ENCODE measurements around the gene TOGARAM1. TPM values are rescaled to one million over a fixed set of nuclear protein-coding genes. Genes with fewer than 3 reads are reported as not detected.
A peak's percentile ranks its signal among the peaks of the same experiment; 100 is the strongest.

TOGARAM1 gene, protein sequence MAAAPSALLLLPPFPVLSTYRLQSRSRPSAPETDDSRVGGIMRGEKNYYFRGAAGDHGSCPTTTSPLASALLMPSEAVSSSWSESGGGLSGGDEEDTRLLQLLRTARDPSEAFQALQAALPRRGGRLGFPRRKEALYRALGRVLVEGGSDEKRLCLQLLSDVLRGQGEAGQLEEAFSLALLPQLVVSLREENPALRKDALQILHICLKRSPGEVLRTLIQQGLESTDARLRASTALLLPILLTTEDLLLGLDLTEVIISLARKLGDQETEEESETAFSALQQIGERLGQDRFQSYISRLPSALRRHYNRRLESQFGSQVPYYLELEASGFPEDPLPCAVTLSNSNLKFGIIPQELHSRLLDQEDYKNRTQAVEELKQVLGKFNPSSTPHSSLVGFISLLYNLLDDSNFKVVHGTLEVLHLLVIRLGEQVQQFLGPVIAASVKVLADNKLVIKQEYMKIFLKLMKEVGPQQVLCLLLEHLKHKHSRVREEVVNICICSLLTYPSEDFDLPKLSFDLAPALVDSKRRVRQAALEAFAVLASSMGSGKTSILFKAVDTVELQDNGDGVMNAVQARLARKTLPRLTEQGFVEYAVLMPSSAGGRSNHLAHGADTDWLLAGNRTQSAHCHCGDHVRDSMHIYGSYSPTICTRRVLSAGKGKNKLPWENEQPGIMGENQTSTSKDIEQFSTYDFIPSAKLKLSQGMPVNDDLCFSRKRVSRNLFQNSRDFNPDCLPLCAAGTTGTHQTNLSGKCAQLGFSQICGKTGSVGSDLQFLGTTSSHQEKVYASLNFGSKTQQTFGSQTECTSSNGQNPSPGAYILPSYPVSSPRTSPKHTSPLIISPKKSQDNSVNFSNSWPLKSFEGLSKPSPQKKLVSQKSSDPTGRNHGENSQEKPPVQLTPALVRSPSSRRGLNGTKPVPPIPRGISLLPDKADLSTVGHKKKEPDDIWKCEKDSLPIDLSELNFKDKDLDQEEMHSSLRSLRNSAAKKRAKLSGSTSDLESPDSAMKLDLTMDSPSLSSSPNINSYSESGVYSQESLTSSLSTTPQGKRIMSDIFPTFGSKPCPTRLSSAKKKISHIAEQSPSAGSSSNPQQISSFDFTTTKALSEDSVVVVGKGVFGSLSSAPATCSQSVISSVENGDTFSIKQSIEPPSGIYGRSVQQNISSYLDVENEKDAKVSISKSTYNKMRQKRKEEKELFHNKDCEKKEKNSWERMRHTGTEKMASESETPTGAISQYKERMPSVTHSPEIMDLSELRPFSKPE (N-terminal part only)
- 14.2 and 40.5 TPM in 2 replicates for total RNA-seq

DNA sequence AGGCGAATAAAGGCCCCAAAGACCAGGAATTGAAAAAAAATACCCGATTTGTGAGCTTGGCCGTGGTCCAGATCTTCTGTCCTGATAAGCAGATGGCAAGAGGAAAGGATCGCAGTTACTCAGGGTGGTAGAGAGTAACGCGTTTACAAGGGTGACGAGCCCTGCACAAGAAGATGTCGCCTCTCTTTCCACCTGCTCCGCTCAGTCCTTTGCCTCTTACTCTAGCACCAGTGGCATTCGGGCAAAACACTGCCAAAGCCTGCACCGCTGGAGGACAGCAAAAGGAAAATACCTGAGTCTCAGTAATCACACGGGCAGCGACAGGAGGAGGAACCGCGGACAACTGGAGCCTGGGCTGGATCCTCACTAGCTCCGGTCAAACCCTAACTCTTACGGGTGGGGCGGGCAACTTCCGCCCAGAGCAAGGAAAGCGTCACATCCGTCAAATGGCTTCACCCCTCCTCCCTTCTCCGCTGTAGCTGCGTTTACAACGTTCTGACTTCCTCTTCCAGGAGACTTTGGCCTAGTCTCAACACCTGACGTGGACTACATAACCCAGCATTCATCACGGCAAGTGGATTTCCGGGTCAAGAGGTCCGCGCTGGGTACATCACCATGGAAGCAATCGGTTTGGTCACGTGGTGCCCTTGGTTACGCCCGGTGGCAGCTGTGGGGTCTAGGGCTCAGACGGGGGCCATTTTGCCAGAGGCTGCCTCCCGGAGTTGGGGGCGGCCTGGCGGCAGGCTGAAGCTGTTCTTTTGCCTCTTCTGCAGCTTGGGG lies at the start of gene TOGARAM1, which contains the start of gene KLHL28:
Gene TOGARAM1 (plus strand): TSS at position 637 of the 780 bp plus-strand sequence. CDS start 232 bp downstream, outside the sequence.
Gene KLHL28 (minus strand): TSS at position 394 of the 780 bp plus-strand sequence. CDS start 16,019 bp downstream, outside the sequence.
- peak; percentile 100 for DNase-seq (ENCODE audit: low read depth)

DNA sequence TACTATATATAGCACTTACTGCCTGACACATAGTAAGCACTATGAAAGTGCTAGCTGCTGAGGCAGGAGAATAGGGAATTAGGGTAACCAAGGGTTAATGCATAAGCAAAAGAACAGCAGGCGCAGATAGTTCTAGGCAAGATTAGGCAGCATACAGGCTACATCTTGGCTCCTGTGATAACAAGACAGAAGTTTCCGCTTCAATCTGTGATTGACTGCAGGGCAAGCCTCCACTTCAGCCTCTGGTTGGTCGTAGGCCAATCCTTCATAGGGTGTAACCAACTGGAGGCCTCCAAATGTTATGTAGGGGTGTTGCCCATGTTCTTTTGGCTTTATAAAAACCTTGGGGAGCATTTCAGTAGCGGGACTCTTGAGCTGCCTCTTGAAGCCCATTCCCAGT lies 47.1 kb upstream of the TOGARAM1 start:
- DNase-seq (ENCODE audit: low read depth): no peak

DNA sequence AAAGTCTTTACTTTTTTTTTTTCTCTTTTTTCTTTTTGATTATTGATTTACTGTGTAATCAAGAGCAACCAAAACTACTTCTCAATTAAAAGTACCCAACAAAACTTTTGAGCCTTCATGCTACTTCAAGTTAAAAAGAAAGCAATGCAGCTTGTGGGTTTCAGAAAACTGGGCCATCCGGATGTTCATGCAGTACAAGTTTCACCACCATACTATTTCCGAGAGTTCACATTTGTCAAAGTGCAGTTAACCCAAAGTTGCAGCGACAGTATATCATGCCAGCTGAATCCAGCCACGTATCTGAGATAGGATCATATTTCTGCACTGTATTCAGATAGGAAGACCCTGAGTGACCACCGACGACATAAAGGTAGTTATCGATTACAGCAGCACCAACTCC lies 33.2 kb upstream of the TOGARAM1 start:
- no peak for DNase-seq (ENCODE audit: low read depth)

DNA sequence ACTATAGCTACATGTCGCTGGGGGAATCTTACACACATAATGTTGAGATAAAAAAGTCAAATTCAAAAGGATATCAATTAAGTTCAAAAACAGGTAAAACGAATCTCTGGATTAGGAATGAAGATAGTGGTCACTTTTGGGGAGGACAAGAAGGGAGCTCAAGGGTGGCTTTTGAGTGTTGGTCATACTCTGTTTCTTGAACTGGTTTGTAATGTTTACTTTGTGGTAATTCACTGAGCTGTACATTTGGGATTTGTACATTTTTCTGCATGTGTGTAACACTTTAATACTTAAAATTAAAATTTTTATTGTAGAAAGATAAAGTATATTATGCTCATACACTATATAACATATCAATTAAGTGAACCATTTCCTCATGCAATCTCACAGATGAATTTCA lies 26.8 kb upstream of the TOGARAM1 start:
- DNase-seq (ENCODE audit: low read depth): no peak

DNA sequence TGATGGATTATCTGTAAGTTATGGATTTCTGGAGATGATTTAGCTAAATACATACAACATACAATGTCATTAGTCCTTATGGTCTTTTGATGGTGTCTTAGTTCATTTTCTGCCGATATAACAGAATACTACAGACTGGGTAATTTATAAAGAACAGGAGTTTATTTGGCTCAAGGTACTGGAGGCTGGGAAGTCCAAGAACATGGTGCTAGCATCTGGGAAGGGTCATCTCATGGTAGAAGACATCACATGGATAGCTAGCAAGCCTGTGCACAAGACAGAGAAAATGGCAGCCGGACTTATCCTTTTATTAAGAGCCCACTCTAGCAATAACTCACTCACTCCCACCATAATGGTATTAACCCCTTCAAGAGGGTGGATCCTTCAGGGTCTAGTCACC lies 24.4 kb upstream of the TOGARAM1 start:
- no peak for DNase-seq (ENCODE audit: low read depth)

DNA sequence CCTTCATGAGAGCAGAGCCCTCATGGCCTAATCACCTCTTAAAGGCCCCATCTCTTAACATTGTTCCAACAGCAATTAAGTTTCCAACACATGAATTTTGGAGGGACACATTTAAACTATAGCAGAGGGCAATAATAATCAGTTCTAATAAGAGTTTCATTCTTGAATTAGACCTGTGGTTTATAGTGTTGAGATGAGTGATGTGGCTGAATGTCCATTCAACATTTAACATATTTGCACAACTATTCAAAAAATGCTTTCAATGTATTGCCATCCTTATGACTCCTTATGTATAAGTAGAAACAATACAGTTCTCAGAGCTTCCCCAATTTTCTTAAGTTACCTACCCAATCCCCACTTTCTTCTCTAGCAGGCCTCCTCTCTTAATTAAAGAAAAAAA lies 21.8 kb upstream of the TOGARAM1 start:
- no peak for DNase-seq (ENCODE audit: low read depth)

DNA sequence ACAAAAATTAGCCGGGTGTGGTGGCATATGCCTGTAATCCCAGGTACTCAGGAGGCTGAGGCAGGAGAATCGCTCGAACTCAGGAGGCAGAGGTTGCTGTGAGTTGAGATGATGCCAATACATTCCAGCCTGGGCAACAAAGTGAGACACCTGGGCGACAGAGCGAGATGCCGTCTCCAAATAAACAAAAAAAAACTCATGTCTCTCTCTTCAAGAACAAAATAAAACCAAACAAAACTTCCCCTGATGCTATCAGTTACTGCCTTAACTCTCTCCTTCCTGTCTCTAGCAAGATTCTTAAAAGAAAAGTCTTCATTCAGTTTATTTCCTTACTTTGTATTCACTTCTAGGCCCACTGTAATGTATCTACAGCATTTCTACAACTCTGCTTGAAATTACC lies 21.0 kb upstream of the TOGARAM1 start:
- DNase-seq (ENCODE audit: low read depth): no peak

DNA sequence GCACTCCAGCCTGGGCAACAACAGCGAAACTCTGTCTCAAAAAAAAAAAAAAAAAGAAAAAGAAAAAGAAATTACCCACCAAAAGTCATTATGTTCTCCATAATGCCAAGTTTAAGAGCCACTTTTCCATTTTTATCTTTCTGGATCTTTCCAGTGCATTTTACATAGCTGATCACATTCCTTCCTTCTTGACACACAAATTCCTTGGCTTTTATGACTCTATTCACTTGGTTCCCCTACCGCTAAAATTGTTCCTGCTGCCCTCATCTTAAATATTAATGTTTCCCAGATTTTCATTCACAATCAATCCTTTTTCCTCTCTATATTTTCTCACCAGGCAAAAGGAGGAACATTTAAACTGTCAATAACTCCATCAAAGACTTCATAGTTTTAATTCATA lies 20.4 kb upstream of the TOGARAM1 start:
- DNase-seq (ENCODE audit: low read depth): no peak

DNA sequence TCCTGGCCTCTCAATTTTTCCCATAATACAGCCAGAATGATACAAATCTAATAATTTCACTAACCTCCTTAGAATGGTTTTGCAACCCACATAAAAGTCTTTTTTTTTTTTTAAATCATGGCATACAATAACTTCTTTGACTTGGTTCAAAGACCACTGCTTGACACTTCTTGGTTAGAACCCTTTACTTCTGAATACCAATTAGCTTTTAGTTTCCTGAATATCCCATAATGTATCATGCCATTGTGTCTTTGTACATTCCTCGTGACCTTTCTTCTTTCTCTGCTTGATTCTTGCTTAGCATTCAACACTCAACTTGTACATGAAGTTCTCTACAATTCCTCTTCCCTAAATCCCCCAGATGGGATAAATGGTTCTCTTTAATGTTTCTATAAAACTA lies 19.6 kb upstream of the TOGARAM1 start:
- no peak for DNase-seq (ENCODE audit: low read depth)

DNA sequence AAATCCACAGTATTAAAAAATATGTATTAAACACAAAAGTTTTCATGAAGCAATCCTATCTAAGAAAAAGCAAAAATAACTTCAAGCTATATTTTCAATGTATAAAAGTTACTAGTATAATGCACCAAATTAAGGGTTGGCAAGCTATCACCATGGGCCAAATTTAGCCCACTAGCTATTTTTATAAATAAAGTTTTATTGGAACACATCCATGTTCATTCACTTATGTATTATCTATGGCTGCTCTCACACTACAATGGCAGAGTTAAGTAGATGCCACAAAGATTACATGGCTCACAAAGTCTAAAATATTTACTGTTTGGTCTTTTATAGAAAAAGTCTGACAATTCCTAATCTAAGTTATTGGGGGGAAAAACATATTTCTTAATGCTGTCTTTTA lies 17.9 kb upstream of the TOGARAM1 start:
- DNase-seq (ENCODE audit: low read depth): no peak

DNA sequence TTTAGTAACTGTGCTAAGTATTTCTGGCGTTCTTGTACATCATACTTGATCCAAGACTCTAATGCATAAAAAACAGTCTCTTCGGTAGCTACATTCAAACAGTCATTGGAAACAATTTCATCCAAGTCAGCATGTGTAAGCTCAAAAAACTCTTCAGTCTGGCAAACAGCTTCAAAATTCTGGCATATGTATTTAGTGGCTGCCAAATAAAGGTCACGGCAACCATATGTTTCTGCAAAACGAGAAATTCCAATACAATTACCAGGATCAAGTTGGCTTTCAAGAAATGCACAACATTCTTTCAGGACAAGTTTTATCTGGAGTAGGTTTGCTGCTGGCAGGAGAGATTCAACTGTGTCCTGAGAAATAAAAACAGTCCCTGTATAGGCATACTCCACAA lies 16.7 kb upstream of the TOGARAM1 start:
- DNase-seq (ENCODE audit: low read depth): no peak

DNA sequence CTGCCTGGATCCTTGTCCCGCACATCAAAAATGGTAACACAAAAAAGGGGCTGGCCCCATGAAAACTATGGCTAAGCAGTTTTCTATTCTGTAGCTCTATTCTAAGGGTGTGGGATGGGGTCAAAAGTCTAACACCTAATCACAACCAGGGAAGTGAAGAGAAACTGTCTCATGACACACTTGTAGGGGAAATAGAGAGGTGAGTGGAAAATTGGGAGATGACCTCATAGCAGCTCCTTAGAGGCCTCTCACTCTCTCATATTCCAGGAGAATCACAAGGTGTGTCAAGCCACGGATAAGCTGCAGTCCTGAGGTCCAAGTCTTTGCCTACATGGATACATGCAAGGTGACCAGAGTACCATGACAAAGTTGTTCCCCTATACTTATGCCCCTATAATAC lies 10.9 kb upstream of the TOGARAM1 start:
- DNase-seq (ENCODE audit: low read depth): no peak

DNA sequence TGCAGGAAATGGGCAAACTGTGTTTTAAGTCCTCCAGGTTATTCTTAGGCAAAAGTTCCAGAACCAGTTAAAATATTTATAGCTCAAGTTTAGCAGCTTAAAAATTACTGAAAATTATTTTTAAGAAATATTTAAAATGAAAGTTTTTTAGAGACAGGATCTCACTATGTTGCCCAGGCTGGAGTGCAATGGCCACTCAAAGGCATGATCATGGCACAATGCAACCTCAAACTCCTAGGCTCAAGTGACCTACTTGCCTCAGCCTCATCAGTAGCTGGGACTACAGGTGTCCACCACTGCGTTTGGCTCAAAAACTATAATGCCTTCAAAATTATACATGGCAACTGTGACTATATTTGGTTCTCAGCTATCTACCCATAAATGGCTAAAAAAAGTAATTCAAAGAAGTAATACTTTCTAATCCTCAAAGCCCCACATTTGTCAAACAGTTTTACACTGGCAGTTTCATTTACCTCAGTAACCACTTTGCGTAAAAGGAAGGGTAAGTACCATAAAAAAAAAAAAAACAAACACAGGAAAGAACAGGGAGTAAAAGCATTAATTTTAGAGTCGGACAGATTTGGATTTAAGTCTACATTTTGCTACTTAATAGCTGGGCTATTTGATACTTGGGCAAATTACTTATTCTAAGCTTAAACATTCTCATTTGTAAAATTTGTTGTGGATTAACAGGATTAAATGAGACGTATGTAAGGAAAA lies 9.4 kb upstream of the TOGARAM1 start:
- DNase-seq (ENCODE audit: low read depth): no peak

DNA sequence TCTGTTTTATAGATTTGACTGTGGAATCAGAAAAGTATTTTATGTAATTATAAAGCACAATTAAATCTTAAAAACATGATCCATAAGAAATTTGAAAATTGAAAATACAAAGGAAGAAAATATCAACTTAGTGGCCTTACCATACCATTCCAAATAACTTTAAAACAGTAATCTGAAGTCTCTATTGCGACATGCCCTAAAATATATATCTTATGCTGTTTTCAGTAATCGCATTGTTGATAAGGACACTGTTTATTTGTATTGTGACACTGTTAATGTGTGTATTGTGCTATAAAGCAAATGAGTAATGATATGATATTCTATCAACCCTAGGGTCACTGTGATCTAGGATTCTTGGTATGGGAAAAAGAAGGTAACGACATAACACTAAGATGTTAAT lies 7.2 kb upstream of the TOGARAM1 start:
- DNase-seq (ENCODE audit: low read depth): no peak

DNA sequence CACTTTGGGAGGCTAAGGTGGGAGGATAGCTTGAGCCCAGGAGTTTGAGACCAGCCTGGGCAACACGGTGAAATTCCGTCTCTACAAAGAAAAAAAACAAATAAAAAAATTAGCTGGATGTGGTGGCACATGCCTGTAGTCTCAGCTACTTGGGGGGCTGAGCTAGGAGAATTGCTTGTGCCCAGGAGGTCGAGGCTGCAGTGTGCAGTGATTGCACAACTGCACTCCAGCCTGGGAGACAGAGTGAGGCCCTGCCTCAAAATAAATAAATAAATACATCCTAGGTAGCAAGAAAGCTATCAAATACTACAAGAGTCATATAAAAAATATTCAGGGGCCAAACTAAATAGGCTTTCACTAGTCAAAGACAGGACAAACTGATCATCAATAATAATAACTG lies 6.5 kb upstream of the TOGARAM1 start:
- no peak for DNase-seq (ENCODE audit: low read depth)

DNA sequence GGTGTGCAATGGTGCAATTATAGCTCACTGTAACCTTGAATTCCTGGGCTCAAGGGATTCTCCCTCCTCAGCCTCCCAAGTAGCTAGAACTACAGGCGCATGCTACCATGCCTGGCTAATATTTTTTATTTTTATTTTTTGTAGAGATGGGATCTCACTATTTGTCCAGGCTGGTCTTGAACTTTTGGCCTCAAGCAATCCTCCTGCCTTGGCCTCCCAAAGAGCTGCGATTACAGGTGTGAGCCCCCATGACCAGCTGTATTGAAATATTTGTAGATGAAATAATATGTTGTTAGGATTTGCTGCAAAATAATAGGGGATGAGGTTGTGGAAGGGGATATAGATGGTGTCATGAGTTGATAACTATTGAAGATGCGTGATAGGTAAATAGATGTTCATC lies 5.1 kb upstream of the TOGARAM1 start:
- DNase-seq (ENCODE audit: low read depth): no peak

DNA sequence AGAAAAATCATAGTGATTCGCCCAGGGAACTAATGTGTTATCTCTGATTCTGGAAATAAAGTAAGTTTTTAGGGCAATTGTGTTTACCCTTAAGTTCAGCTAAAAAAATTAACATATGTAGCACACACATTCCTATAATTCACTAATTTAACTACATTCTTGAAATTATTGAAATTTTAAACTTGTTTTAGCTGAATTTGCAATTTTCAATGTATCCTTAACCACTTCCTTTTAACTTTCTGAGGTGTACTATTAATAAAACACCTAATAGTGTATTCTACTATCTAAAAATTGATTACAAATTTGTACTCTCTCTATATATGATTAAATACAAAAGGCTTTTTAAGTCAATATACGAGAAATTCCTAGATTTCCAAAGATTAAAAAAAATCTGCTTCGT lies 2.5 kb upstream of the TOGARAM1 start:
- no peak for DNase-seq (ENCODE audit: low read depth)

DNA sequence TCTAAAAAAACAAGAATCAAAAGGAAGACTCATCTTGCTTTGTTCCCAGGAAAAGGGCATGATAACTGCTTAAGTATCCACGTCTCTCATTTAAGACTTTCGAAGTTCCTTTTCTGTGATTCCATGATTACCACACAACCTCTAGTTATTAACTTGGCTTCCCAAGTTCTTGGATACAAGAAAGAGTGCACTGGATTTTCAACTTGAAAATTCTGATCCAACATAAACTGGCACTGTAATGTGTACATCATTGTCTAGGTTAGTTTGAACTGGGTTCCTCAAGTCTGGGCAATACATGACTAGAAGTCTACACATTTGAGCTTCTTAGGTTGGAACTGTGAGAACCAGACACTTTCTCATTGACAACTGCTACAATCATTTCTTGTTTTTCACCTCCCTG lies 1.8 kb upstream of the TOGARAM1 start:
- DNase-seq (ENCODE audit: low read depth): peak; percentile 23

DNA sequence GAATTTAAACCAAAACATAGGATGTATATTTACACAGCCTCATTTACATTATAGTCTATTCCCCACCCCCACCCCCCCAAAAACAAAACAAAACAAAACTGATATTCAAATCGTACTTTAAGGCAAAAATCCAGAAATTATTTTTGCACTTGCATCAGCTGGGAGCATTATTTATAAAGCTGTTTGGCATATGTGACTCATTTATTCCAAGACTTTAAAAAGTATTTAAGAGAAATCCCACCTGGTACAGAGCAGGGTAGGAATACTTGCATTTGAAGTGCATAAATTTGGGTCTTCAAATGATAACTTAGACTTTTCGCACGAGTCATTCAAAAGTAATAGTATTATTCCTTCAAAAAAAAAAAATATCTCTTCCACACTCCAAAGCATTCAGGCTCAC lies 1.3 kb upstream of the TOGARAM1 start:
- no peak for DNase-seq (ENCODE audit: low read depth)

DNA sequence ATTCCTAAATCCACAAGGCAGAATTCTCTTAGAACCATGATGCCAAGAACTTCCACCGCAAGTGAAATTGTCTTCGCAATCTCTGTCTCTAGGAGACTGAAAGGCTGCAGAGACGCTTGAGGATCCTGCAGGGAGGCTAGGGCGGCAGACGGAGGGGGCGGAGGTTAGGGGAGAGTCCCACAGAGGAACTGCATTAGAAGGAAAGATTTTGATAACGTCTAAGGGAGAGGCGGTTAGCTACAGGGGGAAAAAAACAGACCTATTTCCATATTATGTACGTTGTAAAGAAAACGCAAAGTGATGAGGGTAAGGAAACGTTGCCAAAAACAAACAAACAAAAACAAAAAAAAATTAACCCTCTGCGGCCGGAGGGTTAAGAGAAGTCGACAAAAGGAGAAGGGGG lies 838 bp upstream of the TOGARAM1 start:
- peak; percentile 45 for DNase-seq (ENCODE audit: low read depth)

Data from renal cortical epithelial cell (primary cell).